ENCODE measurements around the gene CSNK1D.

CSNK1D gene

GRCh38 chr17:82224666-82225065 is 48.8 kb downstream of the CSNK1D start:
- TF ChIP-seq POLR2AphosphoS5 (IDR thresholded peaks at IDR 0.05; ENCODE audit: low read depth, low read length), result no peak
- TF ChIP-seq SPI1 (IDR thresholded peaks at IDR 0.05; ENCODE audit: low read depth, low read length), result no peak
- no peak for TF ChIP-seq POU2F2 (IDR thresholded peaks at IDR 0.05; ENCODE audit: low read depth, low read length)
- no peak for TF ChIP-seq POLR2A (IDR thresholded peaks at IDR 0.05; ENCODE audit: low read depth, low read length)
- no peak for TF ChIP-seq PAX5 (IDR thresholded peaks at IDR 0.05; ENCODE audit: insufficient read depth, low read length, severe bottlenecking)
- no peak for TF ChIP-seq TAF1 (IDR thresholded peaks at IDR 0.05; ENCODE audit: low read depth, low read length)
- DNase-seq (ENCODE audit: insufficient read length, low spot score) (no peak), FAIRE-seq (no peak)

GRCh38 chr17:82223517-82223916 is 50.0 kb downstream of the CSNK1D start:
- no peak for DNase-seq (ENCODE audit: insufficient read length, low spot score)
- TF ChIP-seq PAX5 (IDR thresholded peaks at IDR 0.05; ENCODE audit: insufficient read depth, low read length, severe bottlenecking) (no peak), TAF1 (IDR thresholded peaks at IDR 0.05; ENCODE audit: low read depth, low read length) (no peak), SPI1 (IDR thresholded peaks at IDR 0.05; ENCODE audit: low read depth, low read length) (no peak), POLR2A (IDR thresholded peaks at IDR 0.05; ENCODE audit: low read depth, low read length) (no peak), POU2F2 (IDR thresholded peaks at IDR 0.05; ENCODE audit: low read depth, low read length) (no peak), POLR2AphosphoS5 (IDR thresholded peaks at IDR 0.05; ENCODE audit: low read depth, low read length) (no peak)
- FAIRE-seq, result no peak

DNA sequence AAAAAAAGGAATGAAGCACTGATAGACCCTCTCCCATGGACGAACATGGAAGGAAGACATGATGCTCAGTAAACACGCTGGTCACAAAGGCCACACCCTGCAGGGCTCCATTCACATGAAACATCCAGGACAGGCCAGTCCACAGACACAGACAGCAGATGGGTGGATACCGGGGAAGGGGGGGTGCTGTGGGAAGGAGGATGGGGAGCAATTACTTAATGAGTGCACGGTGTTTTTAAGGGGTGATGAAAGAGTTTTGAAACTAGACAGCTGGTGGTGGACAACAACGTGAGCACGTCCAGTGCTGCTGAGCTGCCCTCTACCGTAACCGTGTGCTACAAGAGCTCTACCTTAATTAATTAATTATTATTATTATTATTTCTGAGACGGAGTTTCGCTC is 50.7 kb downstream of the CSNK1D start:
- DNase-seq (ENCODE audit: insufficient read length, low spot score) (no peak), FAIRE-seq (no peak)
- TF ChIP-seq PAX5 (IDR thresholded peaks at IDR 0.05; ENCODE audit: insufficient read depth, low read length, severe bottlenecking) (no peak), POLR2A (IDR thresholded peaks at IDR 0.05; ENCODE audit: low read depth, low read length) (no peak), POU2F2 (IDR thresholded peaks at IDR 0.05; ENCODE audit: low read depth, low read length) (no peak), POLR2AphosphoS5 (IDR thresholded peaks at IDR 0.05; ENCODE audit: low read depth, low read length) (no peak), TAF1 (IDR thresholded peaks at IDR 0.05; ENCODE audit: low read depth, low read length) (no peak), SPI1 (IDR thresholded peaks at IDR 0.05; ENCODE audit: low read depth, low read length) (no peak)

GRCh38 chr17:82221341-82221902 is 52.1 kb downstream of the CSNK1D start:
- DNase-seq (ENCODE audit: insufficient read length, low spot score), result no peak
- TF ChIP-seq PAX5 (IDR thresholded peaks at IDR 0.05; ENCODE audit: insufficient read depth, low read length, severe bottlenecking), result no peak
- no peak for TF ChIP-seq POLR2AphosphoS5 (IDR thresholded peaks at IDR 0.05; ENCODE audit: low read depth, low read length)
- TF ChIP-seq POLR2A (IDR thresholded peaks at IDR 0.05; ENCODE audit: low read depth, low read length), result no peak
- no peak for TF ChIP-seq POU2F2 (IDR thresholded peaks at IDR 0.05; ENCODE audit: low read depth, low read length)
- TF ChIP-seq TAF1 (IDR thresholded peaks at IDR 0.05; ENCODE audit: low read depth, low read length), result no peak
- TF ChIP-seq SPI1 (IDR thresholded peaks at IDR 0.05; ENCODE audit: low read depth, low read length), result no peak
- FAIRE-seq, result no peak

- TF ChIP-seq PAX5 (IDR thresholded peaks at IDR 0.05; ENCODE audit: insufficient read depth, low read length, severe bottlenecking) (no peak), POLR2A (IDR thresholded peaks at IDR 0.05; ENCODE audit: low read depth, low read length) (no peak), POLR2AphosphoS5 (IDR thresholded peaks at IDR 0.05; ENCODE audit: low read depth, low read length) (no peak), TAF1 (IDR thresholded peaks at IDR 0.05; ENCODE audit: low read depth, low read length) (no peak), POU2F2 (IDR thresholded peaks at IDR 0.05; ENCODE audit: low read depth, low read length) (no peak)
- DNase-seq (ENCODE audit: insufficient read length, low spot score), result no peak
- no peak for FAIRE-seq
Observed at GRCh38 chr17:82219753-82220709, 53.5 kb downstream of the CSNK1D start.

- TF ChIP-seq POLR2A (IDR thresholded peaks at IDR 0.05; ENCODE audit: low read depth, low read length) (no peak), SPI1 (IDR thresholded peaks at IDR 0.05; ENCODE audit: low read depth, low read length) (no peak), PAX5 (IDR thresholded peaks at IDR 0.05; ENCODE audit: insufficient read depth, low read length, severe bottlenecking) (no peak), POU2F2 (IDR thresholded peaks at IDR 0.05; ENCODE audit: low read depth, low read length) (no peak), POLR2AphosphoS5 (IDR thresholded peaks at IDR 0.05; ENCODE audit: low read depth, low read length) (no peak), TAF1 (IDR thresholded peaks at IDR 0.05; ENCODE audit: low read depth, low read length) (no peak)
- DNase-seq (ENCODE audit: insufficient read length, low spot score), result no peak
- FAIRE-seq, result no peak
Observed at GRCh38 chr17:82219083-82219482, 54.4 kb downstream of the CSNK1D start.

- DNase-seq (ENCODE audit: insufficient read length, low spot score) (no peak), FAIRE-seq (no peak)
- TF ChIP-seq POLR2AphosphoS5 (IDR thresholded peaks at IDR 0.05; ENCODE audit: low read depth, low read length) (no peak), PAX5 (IDR thresholded peaks at IDR 0.05; ENCODE audit: insufficient read depth, low read length, severe bottlenecking) (no peak)
Observed at GRCh38 chr17:82218349-82219075, 55.0 kb downstream of the CSNK1D start.

DNA sequence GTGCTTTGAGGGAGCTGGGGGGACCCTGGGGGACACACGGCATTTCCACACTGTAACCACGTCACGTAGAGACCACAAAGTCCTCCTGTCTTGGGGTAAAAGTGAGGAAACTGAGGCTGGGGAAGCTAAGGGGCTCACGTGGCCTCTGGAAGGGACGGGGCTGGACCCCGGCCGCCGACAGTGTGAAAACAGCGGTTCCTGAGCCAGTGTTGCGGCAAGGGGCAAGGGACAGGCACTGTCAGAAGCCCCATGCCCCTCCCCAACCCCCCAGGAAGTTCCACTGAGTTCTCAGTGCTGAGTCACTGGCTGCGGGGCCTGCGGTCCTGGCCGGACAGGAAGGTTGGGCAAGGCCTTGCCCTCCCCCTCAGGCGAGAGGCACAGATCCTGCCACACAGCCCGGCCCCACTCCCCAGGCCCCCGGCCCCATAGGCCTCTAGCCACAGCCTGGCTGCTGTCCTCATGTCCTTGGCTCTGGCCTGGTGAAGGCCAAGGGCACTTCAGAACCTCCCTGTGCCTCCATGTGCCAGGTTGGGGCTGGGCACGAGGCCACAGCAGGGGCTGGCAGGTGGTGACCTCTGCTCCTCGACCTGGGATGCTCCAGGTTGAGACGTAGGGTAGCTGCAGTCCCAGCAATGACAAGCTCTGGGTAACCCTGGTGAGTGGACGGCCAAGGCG is 55.8 kb downstream of the CSNK1D start:
- TF ChIP-seq SPI1 (IDR thresholded peaks at IDR 0.05; ENCODE audit: low read depth, low read length) (no peak), TAF1 (IDR thresholded peaks at IDR 0.05; ENCODE audit: low read depth, low read length) (no peak), PAX5 (IDR thresholded peaks at IDR 0.05; ENCODE audit: insufficient read depth, low read length, severe bottlenecking) (no peak), POU2F2 (IDR thresholded peaks at IDR 0.05; ENCODE audit: low read depth, low read length) (no peak), POLR2A (IDR thresholded peaks at IDR 0.05; ENCODE audit: low read depth, low read length) (no peak), POLR2AphosphoS5 (IDR thresholded peaks at IDR 0.05; ENCODE audit: low read depth, low read length) (no peak)
- FAIRE-seq (no peak), DNase-seq (ENCODE audit: insufficient read length, low spot score) (no peak)

Measured in GM12891 (cell line).